Left colon (tissue), 2 donors: ENCODE data around the gene DHX36. TPM values are rescaled to one million over a fixed set of nuclear protein-coding genes. Genes with fewer than 3 reads are reported as not detected.

Source experiments
- ATAC-seq: fragments of 200-7000 bp; cut with Tn5 transposase; one replicate; pipeline ENCODE4 v1.9.1; 2020; ENCODE audit warnings: mild to moderate bottlenecking, moderate library complexity
- DNase-seq, 2 donors: peaks; one replicate each; pipeline ENCODE4 v3.0.0-alpha.2; 2020
- intact Hi-C, 2 donors: fragments of 100-400 bp; cut with DNase I in 1 of 2; cut with micrococcal nuclease in 1 of 2; formaldehyde crosslinking; loops; one replicate each; pipeline versions ENCODE4 v1.11.2 to v1.14.0; 2022; cut with DNase I, micrococcal nuclease
- long read RNA-seq: library from polyadenylated mRNA; unstranded; transcript quantifications from one replicate; pipeline ENCODE4 v2.0.0, GENCODE V29; 2021
- total RNA-seq, 2 donors: library from RNA; stranded (reverse); fragmentation: NEBNext Ultra II Directional; extraction: Animal tissue kit (Norgen Biotek cat#: 25700); gene quantifications; one replicate each; pipeline ENCODE4 v1.2.1, GENCODE V29; 2021
- donor health status: DM: no; HTN: no; CAD: no.
- donor health status: DM: yes; HTN: yes; CAD: no.

DHX36 gene, protein sequence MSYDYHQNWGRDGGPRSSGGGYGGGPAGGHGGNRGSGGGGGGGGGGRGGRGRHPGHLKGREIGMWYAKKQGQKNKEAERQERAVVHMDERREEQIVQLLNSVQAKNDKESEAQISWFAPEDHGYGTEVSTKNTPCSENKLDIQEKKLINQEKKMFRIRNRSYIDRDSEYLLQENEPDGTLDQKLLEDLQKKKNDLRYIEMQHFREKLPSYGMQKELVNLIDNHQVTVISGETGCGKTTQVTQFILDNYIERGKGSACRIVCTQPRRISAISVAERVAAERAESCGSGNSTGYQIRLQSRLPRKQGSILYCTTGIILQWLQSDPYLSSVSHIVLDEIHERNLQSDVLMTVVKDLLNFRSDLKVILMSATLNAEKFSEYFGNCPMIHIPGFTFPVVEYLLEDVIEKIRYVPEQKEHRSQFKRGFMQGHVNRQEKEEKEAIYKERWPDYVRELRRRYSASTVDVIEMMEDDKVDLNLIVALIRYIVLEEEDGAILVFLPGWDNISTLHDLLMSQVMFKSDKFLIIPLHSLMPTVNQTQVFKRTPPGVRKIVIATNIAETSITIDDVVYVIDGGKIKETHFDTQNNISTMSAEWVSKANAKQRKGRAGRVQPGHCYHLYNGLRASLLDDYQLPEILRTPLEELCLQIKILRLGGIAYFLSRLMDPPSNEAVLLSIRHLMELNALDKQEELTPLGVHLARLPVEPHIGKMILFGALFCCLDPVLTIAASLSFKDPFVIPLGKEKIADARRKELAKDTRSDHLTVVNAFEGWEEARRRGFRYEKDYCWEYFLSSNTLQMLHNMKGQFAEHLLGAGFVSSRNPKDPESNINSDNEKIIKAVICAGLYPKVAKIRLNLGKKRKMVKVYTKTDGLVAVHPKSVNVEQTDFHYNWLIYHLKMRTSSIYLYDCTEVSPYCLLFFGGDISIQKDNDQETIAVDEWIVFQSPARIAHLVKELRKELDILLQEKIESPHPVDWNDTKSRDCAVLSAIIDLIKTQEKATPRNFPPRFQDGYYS
- total RNA-seq: 10 to 100 TPM; 41.0 to 47.6 TPM
- long read RNA-seq, full-length matches to known transcripts: 5 of 19 reads
- long read RNA-seq, partial matches to known transcripts: 11 of 19 reads
- long read RNA-seq, other reads (novel, unspliced or antisense): 3 of 19 reads

- DNase-seq (peak; percentile 88 to 92), ATAC-seq (peak; percentile 98)
- intact Hi-C loops: no loop called here
Measured at GRCh38 chr3:154323891-154324738, at the start of gene DHX36. Gene DHX36 (minus strand): TSS chr3:154324487. CDS start chr3:154324416, 71 bp downstream.

- ATAC-seq (no peak), DNase-seq (no peak)
- intact Hi-C loops: no loop called here
Measured at GRCh38 chr3:154367221-154367620, 42.9 kb upstream of the DHX36 start.

GRCh38 chr3:154364849-154365248 lies 40.6 kb upstream of the DHX36 start:
- ATAC-seq (no peak), DNase-seq (no peak)
- intact Hi-C loops: no loop called here

GRCh38 chr3:154361099-154361498 lies 36.8 kb upstream of the DHX36 start:
- intact Hi-C loops: no loop called here
- ATAC-seq: no peak
- no peak for DNase-seq

DNA sequence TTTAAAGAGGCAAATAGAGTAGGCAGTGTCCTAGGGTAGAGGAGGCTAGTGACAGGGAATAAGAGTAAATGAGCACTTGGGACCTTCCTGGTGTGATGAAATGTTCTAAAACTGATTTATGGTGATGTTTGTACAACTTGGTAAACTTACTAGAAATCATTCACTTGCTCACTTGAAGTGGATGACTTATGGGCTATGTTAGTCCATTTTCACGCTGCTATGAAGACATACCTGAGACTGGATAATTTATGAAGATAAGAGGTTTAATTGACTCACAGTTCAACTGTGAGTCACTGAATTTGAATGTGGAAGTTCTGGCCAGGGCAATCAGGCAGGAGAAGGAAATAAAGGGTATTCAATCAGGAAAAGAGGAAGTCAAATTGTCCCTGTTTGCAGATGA lies 31.7 kb upstream of the DHX36 start:
- peak; percentile 54 for ATAC-seq
- intact Hi-C loops: no loop called here
- no peak for DNase-seq

DNA sequence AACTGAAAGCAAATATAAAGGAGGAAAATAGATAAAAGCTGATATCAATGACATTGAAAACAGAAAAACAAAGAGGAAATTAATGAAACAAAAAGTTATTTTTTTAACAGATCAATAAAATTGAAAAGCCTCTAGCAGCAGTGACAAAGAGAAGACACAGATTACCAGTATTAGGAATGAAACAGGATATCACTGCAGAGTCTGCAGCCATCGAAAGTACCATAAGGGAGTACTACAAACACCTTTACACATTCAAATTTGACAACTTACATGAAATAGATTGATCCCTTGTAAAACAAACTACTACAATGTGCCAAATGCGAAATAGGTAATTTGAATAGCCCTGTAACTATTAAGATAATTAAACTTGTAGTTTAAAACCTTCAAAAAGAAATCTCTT lies 24.9 kb upstream of the DHX36 start:
- no peak for DNase-seq
- no peak for ATAC-seq
- intact Hi-C loops: no loop called here

GRCh38 chr3:154345422-154346122 lies 21.3 kb upstream of the DHX36 start:
- intact Hi-C loops: no loop called here
- DNase-seq: no peak
- ATAC-seq: no peak

- ATAC-seq (no peak), DNase-seq (no peak)
- intact Hi-C loops: no loop called here
Measured at GRCh38 chr3:154338570-154338969, 14.3 kb upstream of the DHX36 start.

GRCh38 chr3:154338008-154338407 lies 13.7 kb upstream of the DHX36 start:
- DNase-seq (no peak), ATAC-seq (no peak)
- intact Hi-C loops: no loop called here

DNA sequence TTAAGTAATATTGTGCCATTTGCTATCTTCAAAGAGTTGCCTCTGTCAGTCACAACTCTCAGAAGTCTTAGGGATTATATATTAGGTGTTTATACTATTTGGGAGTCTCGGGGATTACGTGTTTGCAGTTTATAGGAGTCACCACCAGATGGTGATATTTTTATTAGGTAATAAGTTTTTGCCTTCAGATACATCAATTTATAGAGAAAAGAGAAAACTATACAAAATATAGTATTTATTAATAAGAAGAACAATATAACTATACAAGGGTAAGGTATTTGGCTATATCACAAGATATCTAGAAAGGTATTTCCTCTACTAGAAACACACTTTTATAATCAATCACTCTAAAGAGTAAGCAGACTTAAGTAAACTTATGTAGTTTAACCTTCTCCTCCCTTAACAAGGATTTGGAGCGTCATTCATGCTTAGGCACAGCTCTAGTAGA lies 10.7 kb upstream of the DHX36 start:
- DNase-seq (no peak), ATAC-seq (no peak)
- intact Hi-C loops: no loop called here

DNA sequence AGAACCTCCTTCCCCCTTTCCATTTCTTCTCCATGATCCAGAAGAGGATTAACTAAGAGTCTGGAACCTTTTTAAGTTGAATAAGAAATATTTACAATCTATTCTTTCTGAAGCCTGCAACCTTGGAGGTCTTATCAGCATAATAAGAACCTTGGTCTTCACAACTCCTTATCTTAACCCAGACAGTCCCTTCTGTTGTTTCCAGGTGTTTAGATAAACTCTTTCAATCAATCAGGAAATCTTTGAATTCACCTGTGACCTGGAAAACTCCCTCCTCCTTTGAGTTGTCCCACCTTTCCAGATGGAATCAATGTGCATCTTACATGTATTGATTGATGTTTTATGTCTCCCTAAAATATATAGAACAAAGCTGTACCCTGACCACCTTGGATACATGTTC lies 3.6 kb upstream of the DHX36 start:
- intact Hi-C loops: no loop called here
- DNase-seq (no peak), ATAC-seq (no peak)

GRCh38 chr3:154324919-154325318 lies 632 bp upstream of the DHX36 start:
- ATAC-seq: no peak
- intact Hi-C loops: no loop called here
- no peak for DNase-seq

DNA sequence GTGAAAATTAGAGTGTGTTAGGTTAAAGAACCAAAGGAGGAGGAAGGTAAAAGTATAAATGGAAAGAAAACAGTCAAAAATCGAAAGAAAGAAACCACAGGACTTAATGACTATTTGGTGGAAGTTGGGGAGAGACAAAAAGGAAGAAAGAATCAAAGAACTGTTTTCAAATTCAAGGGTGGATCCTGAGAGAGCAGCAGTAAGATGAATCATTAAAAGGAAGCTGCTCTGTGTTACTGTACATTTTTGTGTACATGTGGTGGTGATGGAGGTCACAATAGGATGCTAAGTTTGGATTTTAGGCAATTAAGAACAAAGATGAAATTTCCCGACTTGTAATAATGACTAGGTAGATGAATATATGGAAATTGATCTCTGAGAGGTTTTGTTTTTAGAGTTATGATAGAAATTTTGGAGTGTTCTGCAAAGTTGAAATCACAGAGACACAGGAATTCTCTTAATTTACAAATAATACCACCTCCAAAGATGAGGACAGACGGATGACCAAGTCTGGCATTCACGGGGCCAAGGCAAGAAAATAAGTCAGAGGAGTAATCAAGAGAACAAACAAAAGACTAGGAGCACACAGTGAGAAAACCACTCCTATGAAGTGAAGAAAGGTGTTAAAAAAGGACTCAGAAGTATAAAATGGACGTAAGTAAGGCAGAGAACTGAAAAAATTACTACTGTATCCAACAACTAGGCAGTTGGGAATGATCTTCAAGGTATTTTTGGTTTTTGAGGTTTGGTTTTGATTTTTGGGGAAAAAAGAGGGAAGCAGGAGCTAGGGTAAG lies 7.1 kb downstream of the DHX36 start:
- intact Hi-C loops: no loop called here
- ATAC-seq: no peak
- no peak for DNase-seq

DNA sequence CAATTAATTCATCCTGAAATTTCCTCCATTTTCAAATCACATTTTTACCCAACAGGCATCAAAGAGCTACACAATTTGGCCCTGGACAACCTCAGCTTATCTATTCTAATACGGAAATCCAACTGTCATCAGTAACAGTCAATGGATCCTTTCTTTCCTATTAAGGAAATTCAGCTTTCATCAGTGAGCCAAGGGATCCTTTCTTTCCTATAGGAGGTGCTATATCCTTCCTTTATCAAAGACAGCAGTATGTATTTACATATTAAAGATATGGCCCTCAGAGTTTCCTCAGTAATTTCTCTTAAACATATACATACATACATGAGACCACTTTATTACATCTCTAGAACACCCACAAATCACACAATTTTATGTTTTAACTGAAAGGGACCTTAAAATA lies 10.1 kb downstream of the DHX36 start:
- no peak for ATAC-seq
- intact Hi-C loops: no loop called here
- no peak for DNase-seq

DNA sequence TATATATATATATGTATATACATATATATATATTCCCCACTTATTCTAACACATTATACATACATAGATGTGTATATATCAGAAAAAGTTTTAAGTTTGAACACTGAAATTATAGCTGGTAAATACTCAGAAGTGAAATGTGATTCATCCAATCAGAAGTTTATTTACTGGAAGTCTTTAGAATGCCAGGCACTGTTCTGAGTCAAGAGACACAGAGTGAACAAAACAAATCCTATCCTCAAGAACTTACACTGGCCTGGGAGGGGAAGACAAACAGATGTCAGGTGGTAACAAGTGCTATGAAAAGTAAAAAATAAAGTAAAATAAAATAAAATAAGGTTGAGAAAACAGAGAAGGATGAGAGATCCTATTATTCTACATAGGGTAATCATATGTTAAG lies 13.4 kb downstream of the DHX36 start:
- intact Hi-C loops: no loop called here
- no peak for ATAC-seq
- DNase-seq: no peak

DNA sequence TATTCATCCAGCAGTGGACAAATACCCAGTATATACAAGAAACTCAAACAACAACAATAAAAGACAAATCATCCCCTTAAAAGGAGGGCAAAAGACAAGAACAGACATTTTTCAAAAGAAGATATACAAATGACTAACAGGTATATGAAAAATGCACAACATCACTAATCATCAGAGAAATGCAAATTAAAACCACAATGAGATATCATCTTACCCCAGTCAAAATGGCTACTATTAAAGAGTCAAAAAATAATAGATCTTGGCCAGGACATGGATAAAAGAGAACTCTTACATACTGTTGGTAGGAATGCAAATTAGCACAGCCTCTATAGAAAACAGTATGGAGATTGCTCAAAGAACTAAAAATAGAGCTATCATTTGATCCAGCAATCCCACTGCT lies 16.9 kb downstream of the DHX36 start:
- no peak for DNase-seq
- ATAC-seq: no peak
- intact Hi-C loops: no loop called here

DNA sequence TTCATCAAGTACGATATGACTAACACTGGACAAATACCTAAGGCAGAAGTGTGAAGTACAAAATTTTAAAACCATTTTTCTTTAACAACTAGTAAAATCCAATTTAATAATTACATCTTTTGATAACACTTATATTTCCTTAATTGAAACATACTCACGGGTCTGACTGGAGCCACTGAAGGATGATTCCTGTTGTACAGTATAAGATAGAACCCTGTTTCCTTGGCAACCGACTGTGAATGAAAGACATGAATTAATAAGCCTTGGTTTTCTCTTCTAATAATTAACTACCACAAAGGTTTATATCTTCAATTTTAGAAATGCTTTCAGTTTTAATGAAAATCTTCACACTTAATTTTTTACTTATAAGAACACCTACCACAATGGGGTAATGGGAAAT lies 19.4 kb downstream of the DHX36 start:
- intact Hi-C loops: no loop called here
- DNase-seq (no peak), ATAC-seq (no peak)
